ENCODE results near the gene CALCOCO1. TPM values are rescaled to one million over a fixed set of nuclear protein-coding genes. Genes with fewer than 3 reads are reported as not detected.

Gene CALCOCO1
- total and polyA plus RNA-seq, 2 of the 13 experiments (the other 11 are each of a cell fraction or from before 2014, with no cell fraction given) = 7.7 to 47.7 TPM

- TF ChIP-seq TGIF2 (CRISPR knock-in tag; IDR thresholded peaks at IDR 0.05) = no peak
- no peak for TF ChIP-seq ZNF232 (CRISPR knock-in tag; IDR thresholded peaks at IDR 0.05; ENCODE audit: borderline replicate concordance)
- no peak for TF ChIP-seq CSRNP1 (CRISPR knock-in tag; IDR thresholded peaks at IDR 0.05)
- TF ChIP-seq ARHGAP35 (CRISPR knock-in tag; IDR thresholded peaks at IDR 0.05; ENCODE audit: borderline replicate concordance) = no peak
- TF ChIP-seq ZNF317 (CRISPR knock-in tag; IDR thresholded peaks at IDR 0.05) = no peak
- no peak for TF ChIP-seq ZNF572 (CRISPR knock-in tag; IDR thresholded peaks at IDR 0.05)
- no peak for TF ChIP-seq ZNF101 (CRISPR knock-in tag; IDR thresholded peaks at IDR 0.05; ENCODE audit: borderline replicate concordance, low read depth)
- no peak for TF ChIP-seq TERF1 (CRISPR knock-in tag; IDR thresholded peaks at IDR 0.05)
- no peak for TF ChIP-seq ZNF354B (CRISPR knock-in tag; IDR thresholded peaks at IDR 0.05)
- no peak for TF ChIP-seq SIN3B (IDR thresholded peaks at IDR 0.05; ENCODE audit: low read length)
- TF ChIP-seq KAT2B (IDR thresholded peaks at IDR 0.05; ENCODE audit: borderline replicate concordance, low read depth, low read length) = no peak
- no peak for TF ChIP-seq ZNF143 (CRISPR knock-in tag; IDR thresholded peaks at IDR 0.05)
- TF ChIP-seq ZNF629 (CRISPR knock-in tag; conservative IDR thresholded peaks at IDR 0.05) = no peak
- no peak for TF ChIP-seq ZNF460 (CRISPR knock-in tag; IDR thresholded peaks at IDR 0.05; ENCODE audit: borderline replicate concordance)
- TF ChIP-seq ZXDC (CRISPR knock-in tag; IDR thresholded peaks at IDR 0.05) = no peak
- TF ChIP-seq RARG (CRISPR knock-in tag; IDR thresholded peaks at IDR 0.05; ENCODE audit: low read depth) = no peak
- no peak for TF ChIP-seq ZBTB25 (CRISPR knock-in tag; IDR thresholded peaks at IDR 0.05)
- TF ChIP-seq ZNF253 (CRISPR knock-in tag; IDR thresholded peaks at IDR 0.05; ENCODE audit: borderline replicate concordance) = no peak
- peak; percentile 74 for TF ChIP-seq SALL1 (CRISPR knock-in tag; IDR thresholded peaks at IDR 0.05)
- TF ChIP-seq SNAI1 (CRISPR knock-in tag; IDR thresholded peaks at IDR 0.05; ENCODE audit: borderline replicate concordance) = no peak
- TF ChIP-seq KDM3A (CRISPR knock-in tag; IDR thresholded peaks at IDR 0.05; ENCODE audit: low read depth) = 0 out of 2 replicates have a peak, but pooled peaks have one; percentile 54
- TF ChIP-seq ZNF775 (CRISPR knock-in tag; IDR thresholded peaks at IDR 0.05; ENCODE audit: borderline replicate concordance) = no peak
- peak; percentile 39; the same call in 1 of the 2 replicates for TF ChIP-seq CBX5 (CRISPR knock-in tag; IDR thresholded peaks at IDR 0.05; ENCODE audit: borderline replicate concordance)
- no peak for TF ChIP-seq ATRX (CRISPR knock-in tag; IDR thresholded peaks at IDR 0.05; ENCODE audit: borderline replicate concordance)
Measured at GRCh38 chr12:53746592-53747092, 19.4 kb upstream of the CALCOCO1 start (continued).

Measured in HepG2 (cell line).